Measurements from ENCODE around the gene KCNH8. TPM values are rescaled to one million over a fixed set of nuclear protein-coding genes. Genes with fewer than 3 reads are reported as not detected.
"Not testable (repeated sequence)": the region's sequence is repeated elsewhere in the genome, so short reads cannot be mapped to it uniquely, and the experiment has no call there.

KCNH8 gene
- total RNA-seq, 3 donors from 2014 or later: under 0.01 to 4.4 (median 1.3) TPM

DNA sequence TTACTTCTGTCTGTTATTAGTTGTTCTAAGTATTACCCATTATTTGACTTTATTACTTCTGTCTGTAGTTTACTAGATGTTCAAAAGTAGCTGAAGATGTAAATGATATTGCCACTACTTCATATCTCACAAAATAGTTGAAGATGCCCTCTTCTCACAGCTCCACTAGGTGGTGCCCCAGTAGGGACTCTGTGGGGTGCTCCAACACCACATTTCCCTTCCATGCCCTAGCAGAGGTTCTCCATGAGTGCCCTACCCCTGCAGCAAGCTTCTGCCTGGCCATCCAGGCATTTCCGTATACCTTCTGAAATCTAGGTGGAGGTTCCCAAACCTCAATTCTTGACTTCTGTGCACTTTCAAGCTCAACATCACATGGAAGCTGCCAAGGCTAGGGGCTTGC is 80.8 kb downstream of the KCNH8 start:
- no peak for DNase-seq (ENCODE audit: low spot score in 2 of 2)
- Histone ChIP-seq H3K36me3 (no peaks in the 10 kb centered on the region), H3K27me3 (no peaks in the 10 kb centered on the region), H3K9me3 (peaks cover 0 to 2% of the 10 kb centered on the region in 2 donors), H3K4me3 (no peak overlapping the region), H3K27ac (no peak overlapping the region), H3K4me1 (no peaks in the 10 kb centered on the region)
- TF ChIP-seq, protein P1, sequence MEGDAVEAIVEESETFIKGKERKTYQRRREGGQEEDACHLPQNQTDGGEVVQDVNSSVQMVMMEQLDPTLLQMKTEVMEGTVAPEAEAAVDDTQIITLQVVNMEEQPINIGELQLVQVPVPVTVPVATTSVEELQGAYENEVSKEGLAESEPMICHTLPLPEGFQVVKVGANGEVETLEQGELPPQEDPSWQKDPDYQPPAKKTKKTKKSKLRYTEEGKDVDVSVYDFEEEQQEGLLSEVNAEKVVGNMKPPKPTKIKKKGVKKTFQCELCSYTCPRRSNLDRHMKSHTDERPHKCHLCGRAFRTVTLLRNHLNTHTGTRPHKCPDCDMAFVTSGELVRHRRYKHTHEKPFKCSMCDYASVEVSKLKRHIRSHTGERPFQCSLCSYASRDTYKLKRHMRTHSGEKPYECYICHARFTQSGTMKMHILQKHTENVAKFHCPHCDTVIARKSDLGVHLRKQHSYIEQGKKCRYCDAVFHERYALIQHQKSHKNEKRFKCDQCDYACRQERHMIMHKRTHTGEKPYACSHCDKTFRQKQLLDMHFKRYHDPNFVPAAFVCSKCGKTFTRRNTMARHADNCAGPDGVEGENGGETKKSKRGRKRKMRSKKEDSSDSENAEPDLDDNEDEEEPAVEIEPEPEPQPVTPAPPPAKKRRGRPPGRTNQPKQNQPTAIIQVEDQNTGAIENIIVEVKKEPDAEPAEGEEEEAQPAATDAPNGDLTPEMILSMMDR (IDR thresholded peaks at IDR 0.05): no peak
- TF ChIP-seq POLR2A (IDR thresholded peaks at IDR 0.05): no peak
- TF ChIP-seq POLR2AphosphoS5 (IDR thresholded peaks at IDR 0.05): no peak
- intact Hi-C loops (cut with DNase I; ENCODE audit: low total_unique reads): no loop called here

DNA sequence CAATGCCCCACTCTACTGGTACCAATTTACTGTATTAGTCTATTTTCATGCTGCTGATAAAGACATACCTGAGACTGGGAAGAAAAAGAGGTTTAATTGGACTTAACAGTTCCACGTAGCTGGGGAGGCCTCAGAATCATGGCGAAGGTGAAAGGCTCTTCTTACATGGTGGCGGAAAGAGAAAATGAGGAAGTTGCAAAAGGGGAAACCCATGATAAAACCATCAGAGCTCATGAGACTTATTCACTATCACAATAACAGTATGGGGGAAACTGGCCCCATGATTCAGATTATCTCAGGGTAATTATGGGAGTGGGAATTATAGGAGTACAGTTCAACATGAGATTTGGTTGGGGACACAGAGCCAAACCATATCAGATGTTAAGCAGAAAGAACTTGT is 81.6 kb downstream of the KCNH8 start:
- H3K27ac ChIP-seq; H3K4me3 ChIP-seq; H3K27me3 ChIP-seq; H3K36me3 ChIP-seq; H3K9me3 ChIP-seq; intact Hi-C loops (cut with DNase I; ENCODE audit: low total_unique reads); H3K4me1 ChIP-seq; DNase-seq (ENCODE audit: low spot score in 2 of 2): not testable (repeated sequence)

DNA sequence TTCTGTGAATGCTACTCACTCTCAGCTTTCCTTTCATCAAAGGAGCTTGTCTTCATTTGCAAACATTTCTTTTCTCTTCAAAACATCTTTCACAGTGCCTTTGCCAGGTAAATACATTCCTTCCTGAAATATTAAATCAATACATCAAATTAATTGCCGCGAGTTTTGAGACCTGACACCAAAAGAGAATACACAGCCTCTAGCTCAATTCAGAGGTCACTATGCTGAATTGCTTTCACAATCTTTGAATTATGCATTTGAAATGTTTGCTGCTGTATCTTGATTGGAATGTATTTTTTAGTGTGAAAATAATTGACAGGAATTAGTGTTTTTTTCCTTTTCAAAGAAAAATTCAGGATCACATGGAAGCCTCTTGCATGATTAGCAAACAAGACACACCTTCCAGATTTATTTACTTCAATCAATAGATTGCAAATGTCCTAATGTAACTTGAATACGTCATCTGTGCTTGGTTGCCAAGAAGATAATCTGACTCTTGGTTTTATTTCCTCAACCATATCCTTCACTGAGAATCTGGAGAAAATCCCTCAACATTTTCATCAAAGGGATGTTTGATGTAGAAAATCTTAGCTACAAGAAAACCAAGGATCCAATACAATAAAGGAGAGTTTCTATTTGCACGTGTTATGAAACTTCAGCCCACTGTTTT is 83.6 kb downstream of the KCNH8 start:
- H3K4me3 ChIP-seq: no peak overlapping the region
- intact Hi-C loops (cut with DNase I; ENCODE audit: low total_unique reads): no loop called here
- TF ChIP-seq, protein P1 (IDR thresholded peaks at IDR 0.05): no peak
- no peak for TF ChIP-seq POLR2AphosphoS5 (IDR thresholded peaks at IDR 0.05)
- no peak for TF ChIP-seq POLR2A (IDR thresholded peaks at IDR 0.05)
- no peaks in the 10 kb centered on the region for H3K36me3 ChIP-seq
- no peaks in the 10 kb centered on the region for H3K27me3 ChIP-seq
- H3K4me1 ChIP-seq: no peaks in the 10 kb centered on the region
- no peak for DNase-seq (ENCODE audit: low spot score in 2 of 2)
- H3K9me3 ChIP-seq: peaks cover 0 to 7% of the 10 kb centered on the region in 2 donors
- H3K27ac ChIP-seq: no peak overlapping the region

DNA sequence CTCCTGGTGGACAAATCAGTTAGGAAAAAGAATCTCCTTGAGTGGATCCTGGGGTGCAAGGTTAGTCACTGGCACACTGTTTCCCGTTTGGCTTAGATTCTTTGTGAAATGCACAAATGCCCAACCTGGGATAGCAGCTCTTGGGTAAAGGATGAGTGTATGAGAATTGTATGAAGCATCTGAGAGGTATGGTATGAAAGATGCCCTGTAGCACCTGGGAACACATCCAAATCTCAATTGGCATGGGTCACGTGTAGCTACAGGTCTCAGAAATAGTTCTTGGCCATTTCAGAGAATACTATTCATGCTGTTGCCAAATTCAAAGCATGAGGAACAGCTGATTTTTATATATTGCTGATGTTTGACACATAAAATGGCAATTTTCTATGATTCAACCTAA is 84.3 kb downstream of the KCNH8 start:
- intact Hi-C loops (cut with DNase I; ENCODE audit: low total_unique reads): no loop called here
- Histone ChIP-seq H3K36me3 (no peaks in the 10 kb centered on the region), H3K9me3 (peaks cover 0 to 7% of the 10 kb centered on the region in 2 donors), H3K4me1 (no peaks in the 10 kb centered on the region), H3K27ac (no peak overlapping the region), H3K27me3 (no peaks in the 10 kb centered on the region), H3K4me3 (no peak overlapping the region)
- TF ChIP-seq POLR2AphosphoS5 (IDR thresholded peaks at IDR 0.05) (no peak), POLR2A (IDR thresholded peaks at IDR 0.05) (no peak)
- TF ChIP-seq, protein P1 (IDR thresholded peaks at IDR 0.05): no peak
- no peak for DNase-seq (ENCODE audit: low spot score in 2 of 2)

DNA sequence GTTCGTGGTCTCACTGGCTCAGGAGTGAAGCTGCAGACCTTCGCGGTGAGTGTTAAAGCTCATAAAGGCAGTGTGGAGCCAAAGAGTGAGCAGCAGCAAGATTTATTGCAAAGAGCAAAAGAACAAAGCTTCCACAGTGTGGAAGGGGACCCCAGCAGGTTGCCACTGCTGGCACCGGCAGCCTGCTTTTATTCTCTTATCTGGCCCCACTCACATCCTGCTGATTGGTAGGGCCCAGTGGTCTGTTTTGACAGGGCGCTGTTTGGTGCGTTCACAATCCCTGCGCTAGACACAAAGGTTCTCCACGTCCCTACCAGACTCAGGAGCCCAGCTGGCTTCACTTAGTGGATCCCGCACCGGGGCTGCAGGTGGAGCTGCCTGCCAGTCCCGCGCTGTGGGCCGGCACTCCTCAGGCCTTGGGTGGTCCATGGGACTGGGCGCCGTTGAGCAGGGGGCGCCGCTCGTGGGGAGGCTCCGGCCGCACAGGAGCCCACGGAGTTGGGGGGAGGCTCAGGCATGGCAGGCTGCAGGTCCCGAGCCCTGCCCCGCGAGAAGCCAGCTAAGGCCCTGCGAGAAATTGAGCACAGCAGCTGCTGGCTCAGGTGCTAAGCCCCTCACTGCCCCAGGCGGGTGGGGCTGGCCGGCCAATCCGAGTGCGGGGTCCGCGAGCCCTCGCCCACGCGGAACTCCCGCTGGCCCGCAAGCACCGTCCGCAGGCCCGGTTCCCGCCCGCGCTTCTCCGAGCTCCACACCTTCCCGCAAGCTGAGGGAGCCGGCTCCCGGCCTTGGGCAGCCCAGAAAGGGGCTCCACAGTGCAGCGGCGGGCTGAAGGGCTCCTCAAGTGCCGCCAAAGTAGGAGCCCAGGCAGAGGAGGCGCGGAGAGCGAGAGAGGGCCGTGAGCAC is 85.8 kb downstream of the KCNH8 start:
- DNase-seq (ENCODE audit: low spot score in 2 of 2); intact Hi-C loops (cut with DNase I; ENCODE audit: low total_unique reads): not testable (repeated sequence)

DNA sequence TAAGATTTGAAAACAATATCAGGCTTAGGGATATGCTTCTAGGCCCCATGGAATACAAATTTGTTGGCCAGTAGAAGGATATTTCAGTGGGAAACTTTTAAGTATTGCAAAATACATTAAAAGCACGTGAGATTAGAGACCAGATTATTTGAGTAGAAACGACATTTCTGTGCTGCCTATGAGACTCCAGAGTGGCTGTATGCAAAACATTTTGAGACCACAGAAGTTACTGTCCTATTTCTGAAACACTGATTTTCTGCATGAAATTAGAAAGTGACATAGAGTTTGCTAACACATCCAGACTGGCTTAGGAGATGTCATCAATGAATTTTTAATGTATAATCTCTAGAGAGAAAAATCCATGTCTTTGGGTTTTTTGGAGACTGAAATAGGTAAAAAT is 99.8 kb downstream of the KCNH8 start:
- Histone ChIP-seq H3K4me3 (no peak overlapping the region), H3K27me3 (no peaks in the 10 kb centered on the region), H3K4me1 (no peaks in the 10 kb centered on the region), H3K36me3 (no peaks in the 10 kb centered on the region), H3K9me3 (peaks cover 0 to 6% of the 10 kb centered on the region in 2 donors), H3K27ac (no peak overlapping the region)
- no peak for DNase-seq (ENCODE audit: low spot score in 2 of 2)
- TF ChIP-seq, protein P1 (IDR thresholded peaks at IDR 0.05): no peak
- TF ChIP-seq POLR2AphosphoS5 (IDR thresholded peaks at IDR 0.05) (no peak), POLR2A (IDR thresholded peaks at IDR 0.05) (no peak)
- intact Hi-C loops (cut with DNase I; ENCODE audit: low total_unique reads): no loop called here

More for the DNA sequence above, 85.8 kb downstream of the KCNH8 start:
- H3K4me3 ChIP-seq, H3K4me1 ChIP-seq, H3K27me3 ChIP-seq, H3K27ac ChIP-seq, H3K9me3 ChIP-seq, H3K36me3 ChIP-seq: not testable (repeated sequence)
